Duodenal mucosa (tissue), 2 donors: ENCODE data around the gene OR2F2.

Experiments used
- H3K27ac ChIP-seq: one replicate; pipeline ENCODE4 v1.7.0; 2013; ENCODE audit warnings: low read depth, low read length
- H3K27me3 ChIP-seq, 2 donors: one replicate each; pipeline ENCODE4 v1.7.0; 2013; ENCODE audit warnings: low read length in 2 of 2, control low read depth in 1 of 2; ENCODE audit not compliant: insufficient read depth in 2 of 2, control insufficient read depth in 1 of 2
- H3K36me3 ChIP-seq, 2 donors: one replicate each; pipeline ENCODE4 v1.7.0; 2013; ENCODE audit warnings: low read length in 2 of 2, control low read depth in 1 of 2; ENCODE audit not compliant: insufficient read depth in 2 of 2, control insufficient read depth in 1 of 2
- H3K4me1 ChIP-seq, 2 donors: one replicate each; pipeline ENCODE4 v1.7.0; 2013; ENCODE audit warnings: low read length in 2 of 2, control low read depth in 1 of 2; ENCODE audit not compliant: insufficient read depth in 2 of 2, control insufficient read depth in 1 of 2
- H3K4me3 ChIP-seq, 2 donors: one replicate each; pipeline ENCODE4 v1.7.0; 2013; ENCODE audit warnings: low read length in 2 of 2, low read depth in 1 of 2
- H3K9ac ChIP-seq, 2 donors: one replicate each; pipeline ENCODE4 v1.7.0; 2013; ENCODE audit warnings: low read length in 2 of 2, low read depth in 1 of 2
- H3K9me3 ChIP-seq, 2 donors: one replicate each; pipeline ENCODE4 v1.7.0; 2013; ENCODE audit warnings: low read length in 2 of 2, control low read depth in 1 of 2; ENCODE audit not compliant: control insufficient read depth in 1 of 2

The OR2F2 gene

DNA sequence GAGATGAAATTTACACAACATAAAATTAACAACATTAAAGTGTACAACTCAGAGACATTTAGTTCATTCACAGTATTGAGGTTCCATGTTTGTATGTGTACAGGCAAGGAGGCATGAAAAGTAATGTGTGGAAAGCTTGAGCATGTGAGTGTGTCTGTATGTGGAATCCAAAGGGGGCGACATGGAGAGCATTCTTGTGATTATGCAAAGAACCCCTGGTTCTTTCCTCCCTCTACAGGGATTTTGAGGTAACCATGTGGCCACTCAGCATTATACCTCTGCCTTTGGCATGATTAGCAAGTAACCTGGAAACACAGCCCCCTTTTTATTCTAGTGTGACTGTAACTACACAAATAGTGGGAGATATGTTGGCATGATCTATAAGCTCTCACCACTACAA, 40.6 kb downstream of the OR2F2 start:
- no peaks in the 10 kb centered on the region for H3K27me3 ChIP-seq
- no peak overlapping the region for H3K27ac ChIP-seq
- H3K9me3 ChIP-seq, result no peaks in the 10 kb centered on the region
- H3K36me3 ChIP-seq, result no peaks in the 10 kb centered on the region
- H3K9ac ChIP-seq, result no peak overlapping the region
- no peak overlapping the region for H3K4me3 ChIP-seq
- peaks cover 0 to 6% of the 10 kb centered on the region in 2 donors for H3K4me1 ChIP-seq

GRCh38 chr7:143978585-143978984, 43.6 kb downstream of the OR2F2 start:
- no peaks in the 10 kb centered on the region for H3K36me3 ChIP-seq
- no peak overlapping the region for H3K27ac ChIP-seq
- no peak overlapping the region for H3K9ac ChIP-seq
- no peaks in the 10 kb centered on the region for H3K27me3 ChIP-seq
- no peak overlapping the region for H3K4me3 ChIP-seq
- peaks cover 0 to 6% of the 10 kb centered on the region in 2 donors for H3K4me1 ChIP-seq
- no peaks in the 10 kb centered on the region for H3K9me3 ChIP-seq

- no peaks in the 10 kb centered on the region for H3K36me3 ChIP-seq
- H3K9ac ChIP-seq, result no peak overlapping the region
- H3K27ac ChIP-seq, result no peak overlapping the region
- peaks cover 0 to under 1% of the 10 kb centered on the region in 2 donors for H3K4me1 ChIP-seq
- no peaks in the 10 kb centered on the region for H3K9me3 ChIP-seq
- no peak overlapping the region for H3K4me3 ChIP-seq
- H3K27me3 ChIP-seq, result no peaks in the 10 kb centered on the region
Measured at GRCh38 chr7:143979359-143979758, 44.3 kb downstream of the OR2F2 start.

- Histone ChIP-seq H3K36me3 (no peaks in the 10 kb centered on the region), H3K4me3 (no peak overlapping the region), H3K9me3 (no peaks in the 10 kb centered on the region), H3K9ac (no peak overlapping the region), H3K27me3 (no peaks in the 10 kb centered on the region), H3K4me1 (no peaks in the 10 kb centered on the region), H3K27ac (no peak overlapping the region)
Measured at GRCh38 chr7:143979998-143980397, 45.0 kb downstream of the OR2F2 start.

- Histone ChIP-seq H3K36me3 (no peaks in the 10 kb centered on the region), H3K9ac (no peak overlapping the region), H3K4me3 (no peak overlapping the region), H3K27ac (no peak overlapping the region), H3K27me3 (no peaks in the 10 kb centered on the region), H3K4me1 (no peaks in the 10 kb centered on the region), H3K9me3 (no peaks in the 10 kb centered on the region)
Measured at GRCh38 chr7:143980746-143981510, 45.9 kb downstream of the OR2F2 start.

DNA sequence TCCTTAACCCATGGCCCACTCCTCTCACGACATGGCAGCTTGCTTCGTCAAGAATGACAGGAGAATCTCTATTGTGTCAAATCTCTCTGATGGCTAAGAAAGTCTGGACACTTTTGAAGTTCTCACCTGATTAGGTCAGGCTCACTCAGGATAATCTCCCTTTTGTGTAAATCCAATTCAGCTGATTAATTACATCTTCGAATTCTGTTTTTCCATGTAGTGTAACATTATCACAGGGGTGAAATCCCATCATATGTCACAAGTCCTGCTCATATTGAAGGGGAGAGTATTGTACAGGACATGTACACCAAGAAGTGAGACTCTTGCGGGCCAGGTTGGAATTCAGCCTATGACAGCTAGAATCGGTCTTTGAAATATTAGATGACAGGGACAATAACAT, 48.9 kb downstream of the OR2F2 start:
- Histone ChIP-seq H3K4me1 (no peaks in the 10 kb centered on the region), H3K9me3 (no peaks in the 10 kb centered on the region), H3K9ac (no peak overlapping the region), H3K36me3 (no peaks in the 10 kb centered on the region), H3K27me3 (no peaks in the 10 kb centered on the region), H3K27ac (no peak overlapping the region), H3K4me3 (no peak overlapping the region)
